Suppressor macrophage (primary cell): ENCODE measurements around the gene PARVB.
"Not testable (repeated sequence)": the region's sequence is repeated elsewhere in the genome, so short reads cannot be mapped to it uniquely, and the experiment has no call there.

Experiments used
- DNase-seq, 4 experiments: peaks; one replicate each; pipeline ENCODE4 v3.0.0-alpha.2; 2020 to 2022

The PARVB gene

GRCh38 chr22:44089717-44090570 is 65.8 kb downstream of the PARVB start:
- DNase-seq: no peak

- DNase-seq: no peak
Observed at GRCh38 chr22:44090571-44090905, 66.4 kb downstream of the PARVB start.

DNA sequence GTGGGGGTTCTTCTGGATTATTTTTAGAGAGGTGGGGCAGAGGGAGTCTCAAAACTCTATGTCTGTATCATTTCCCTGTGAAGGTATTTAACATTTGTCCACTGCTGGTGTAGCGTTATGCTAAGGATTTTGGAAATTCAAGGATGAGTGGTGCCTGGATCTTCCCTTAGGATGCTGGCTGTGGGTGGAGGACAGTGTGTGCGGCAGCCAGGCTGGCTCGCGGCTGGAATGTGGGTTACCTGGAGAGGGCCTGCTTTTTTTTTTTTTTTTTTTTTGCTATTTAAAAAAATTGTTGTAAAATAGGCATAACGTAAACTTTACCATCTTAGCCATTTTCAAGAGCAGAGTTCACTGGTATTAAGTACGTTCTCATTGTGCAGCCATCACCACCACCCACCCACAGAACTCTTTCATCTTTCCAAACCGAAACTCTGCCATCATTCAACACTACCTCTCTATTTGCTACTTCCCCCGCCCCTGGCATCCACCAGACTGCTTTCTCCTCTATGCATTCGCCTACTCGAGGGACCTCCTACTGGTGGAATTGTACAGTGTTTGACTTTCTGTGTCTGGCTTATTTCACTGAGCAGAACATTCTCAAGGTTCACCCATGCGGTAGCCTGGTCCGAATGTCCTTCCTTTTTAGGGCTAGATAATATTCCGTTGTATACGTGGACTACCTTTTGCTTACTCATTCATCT is 67.1 kb downstream of the PARVB start:
- peak in 3 of 4 experiments; percentile 19 to 21 (median 20) for DNase-seq

DNA sequence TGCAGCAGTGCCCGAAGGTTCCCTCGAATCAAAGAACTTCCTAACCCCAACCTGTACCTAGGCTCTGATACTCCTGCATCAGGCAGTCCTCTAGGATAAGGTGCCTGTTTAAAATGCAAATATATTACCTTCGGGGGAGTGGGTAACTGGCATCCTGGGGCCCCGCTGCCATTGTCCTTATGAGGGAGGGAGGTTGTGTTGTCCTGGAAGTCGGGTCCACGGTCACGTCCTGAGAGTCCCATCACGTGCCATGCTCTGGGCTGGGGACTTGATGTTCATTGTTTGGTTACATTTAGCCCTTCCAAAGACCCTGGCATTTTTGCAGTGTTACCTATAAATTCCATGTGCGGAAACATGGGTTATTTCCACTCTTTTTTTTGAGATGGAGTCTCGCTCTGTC is 67.6 kb downstream of the PARVB start:
- DNase-seq: no peak

DNA sequence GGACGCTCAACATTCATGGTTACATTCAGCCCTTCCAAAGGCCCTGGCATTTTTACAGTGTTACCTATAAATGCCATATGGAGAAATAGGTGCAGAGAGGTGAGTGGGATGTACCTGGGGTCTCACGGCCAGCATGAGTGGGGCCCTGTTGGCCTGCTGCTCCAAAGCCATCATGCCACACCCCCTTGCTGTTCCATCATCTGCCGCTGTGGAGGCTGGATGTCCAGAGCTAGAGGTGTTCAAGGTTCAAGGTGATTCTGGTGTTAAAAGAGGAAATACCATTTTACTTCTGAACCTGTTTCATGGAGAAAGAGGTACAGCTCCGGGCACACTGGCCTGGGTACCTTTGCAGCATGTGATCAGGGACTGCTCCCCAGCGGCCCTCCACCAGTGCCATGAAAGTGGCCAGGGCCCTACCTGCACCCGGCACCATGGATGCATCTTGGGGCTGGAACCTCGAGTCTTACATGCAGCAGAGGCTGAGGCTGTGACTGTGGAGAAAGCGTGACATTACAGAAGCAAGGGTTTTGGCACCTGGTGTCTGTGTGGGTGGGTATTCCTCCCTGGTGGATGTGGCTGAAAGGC is 68.6 kb downstream of the PARVB start:
- no peak for DNase-seq

- DNase-seq: no peak
Observed at GRCh38 chr22:44093791-44094190, 69.7 kb downstream of the PARVB start.

DNA sequence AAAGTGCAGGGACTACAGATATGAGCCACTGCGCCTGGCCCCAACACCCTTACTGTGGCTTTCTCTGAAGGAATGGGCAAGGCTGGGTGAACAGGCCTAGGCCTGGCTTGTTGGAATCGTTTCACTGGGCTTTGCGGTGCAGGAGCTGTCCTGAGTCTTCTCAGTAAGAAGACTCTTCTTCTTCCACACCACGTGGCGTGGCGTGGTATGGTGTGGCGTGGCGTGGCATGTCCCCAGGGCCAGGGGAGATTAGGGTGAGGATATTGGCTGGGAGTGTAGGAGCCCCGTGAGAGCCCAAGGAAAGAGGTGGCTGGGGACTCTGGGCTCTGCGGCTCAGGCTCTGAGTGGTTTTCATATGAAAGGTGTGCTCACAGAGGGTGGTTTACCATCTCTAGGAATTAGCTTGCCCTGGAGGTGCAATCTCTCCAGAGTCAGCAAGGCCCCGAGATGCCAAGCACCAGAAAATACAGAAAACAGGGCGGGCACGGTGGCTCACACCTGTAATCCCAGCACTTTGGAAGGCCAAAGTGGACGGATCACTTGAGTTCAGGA is 70.7 kb downstream of the PARVB start:
- DNase-seq: no peak

DNA sequence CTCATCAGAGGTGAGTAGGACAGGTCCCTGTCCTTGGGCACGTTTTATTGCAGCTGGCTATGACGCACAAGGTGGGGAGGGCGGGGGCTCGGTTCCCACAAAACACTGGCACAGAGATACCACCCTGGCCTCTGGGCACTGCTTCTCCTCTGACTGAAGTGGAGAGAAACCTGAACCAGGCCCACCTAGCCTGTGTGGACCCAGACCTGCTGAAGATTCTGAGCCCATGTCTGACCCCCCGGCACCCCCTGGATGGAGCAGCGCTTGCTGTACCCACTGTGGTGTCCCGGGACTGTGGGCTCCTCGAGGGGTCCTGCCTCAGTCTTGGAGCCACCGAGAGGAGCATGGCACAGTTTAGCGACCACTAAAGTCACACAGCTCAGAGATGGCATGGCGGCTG is 72.6 kb downstream of the PARVB start:
- no peak for DNase-seq

DNA sequence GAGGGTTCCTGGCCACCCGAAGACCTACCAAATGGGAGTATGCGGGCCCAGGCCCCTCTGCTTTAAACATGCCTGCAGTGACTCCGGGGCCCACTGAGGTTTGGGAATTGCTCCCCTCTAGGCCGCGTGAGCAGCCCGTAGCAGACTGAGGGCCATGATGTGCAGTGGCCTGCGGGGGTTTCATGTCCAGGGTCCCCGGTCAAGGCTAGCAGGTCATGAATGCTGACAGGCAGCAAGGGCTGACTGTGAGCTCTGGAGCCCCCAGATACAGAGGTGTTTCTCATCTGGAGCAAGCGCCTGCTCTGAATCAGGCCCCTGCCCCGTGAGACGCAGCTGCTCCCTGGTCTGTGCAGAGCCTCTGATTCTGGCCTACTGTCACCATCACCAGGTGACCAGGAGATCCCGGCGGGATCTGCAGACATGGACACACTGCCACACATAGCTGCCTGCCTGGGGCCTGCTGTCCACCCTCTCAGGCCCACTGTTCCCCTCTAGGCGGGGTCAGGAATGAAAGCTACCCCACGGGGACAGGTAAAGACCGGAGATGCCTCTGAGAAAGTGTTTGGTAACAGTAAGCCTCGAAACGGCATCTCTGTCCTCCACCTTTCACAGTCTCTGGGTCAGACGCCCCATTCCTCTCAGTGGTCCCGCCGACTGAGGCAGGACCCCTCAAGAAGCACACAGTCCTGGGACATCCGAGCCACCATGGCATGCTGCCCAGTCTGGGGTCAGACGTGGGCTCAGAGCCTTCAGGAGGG is 73.3 kb downstream of the PARVB start:
- no peak for DNase-seq

DNA sequence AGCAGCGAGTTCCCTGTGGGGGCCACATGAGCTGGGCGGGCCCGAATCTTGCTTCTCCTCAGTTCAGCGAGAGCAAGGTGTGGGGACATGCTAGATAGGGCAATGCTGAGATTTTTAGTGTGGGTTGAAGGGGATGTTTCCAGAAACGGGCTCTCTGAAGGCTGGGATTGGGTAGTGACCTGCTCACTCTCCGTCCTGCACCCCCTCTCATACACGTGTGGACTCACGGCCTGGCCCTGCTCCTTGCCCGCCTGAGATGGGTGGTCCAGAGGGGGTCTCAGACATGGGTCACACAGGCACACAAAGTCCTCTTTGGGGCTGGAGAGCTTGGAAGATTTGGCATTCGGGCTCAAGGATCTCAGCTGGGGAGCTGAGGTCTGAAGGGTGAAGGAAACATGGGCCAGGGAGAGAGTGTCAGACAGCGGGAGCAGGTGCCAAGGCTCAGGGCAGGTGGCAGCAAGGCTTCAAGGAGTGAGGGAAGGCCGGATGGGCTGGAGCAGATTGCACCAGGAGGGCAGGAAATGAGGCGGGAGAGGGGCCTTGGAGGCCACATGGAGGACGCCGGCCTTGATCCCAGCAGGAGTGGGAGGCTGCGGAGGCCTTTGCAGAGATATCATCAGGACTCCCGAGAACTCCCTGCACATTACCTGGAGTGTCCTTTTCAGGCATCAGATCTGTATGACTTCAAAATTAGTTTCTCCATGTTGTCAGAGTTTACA is 74.1 kb downstream of the PARVB start:
- DNase-seq: no peak

DNA sequence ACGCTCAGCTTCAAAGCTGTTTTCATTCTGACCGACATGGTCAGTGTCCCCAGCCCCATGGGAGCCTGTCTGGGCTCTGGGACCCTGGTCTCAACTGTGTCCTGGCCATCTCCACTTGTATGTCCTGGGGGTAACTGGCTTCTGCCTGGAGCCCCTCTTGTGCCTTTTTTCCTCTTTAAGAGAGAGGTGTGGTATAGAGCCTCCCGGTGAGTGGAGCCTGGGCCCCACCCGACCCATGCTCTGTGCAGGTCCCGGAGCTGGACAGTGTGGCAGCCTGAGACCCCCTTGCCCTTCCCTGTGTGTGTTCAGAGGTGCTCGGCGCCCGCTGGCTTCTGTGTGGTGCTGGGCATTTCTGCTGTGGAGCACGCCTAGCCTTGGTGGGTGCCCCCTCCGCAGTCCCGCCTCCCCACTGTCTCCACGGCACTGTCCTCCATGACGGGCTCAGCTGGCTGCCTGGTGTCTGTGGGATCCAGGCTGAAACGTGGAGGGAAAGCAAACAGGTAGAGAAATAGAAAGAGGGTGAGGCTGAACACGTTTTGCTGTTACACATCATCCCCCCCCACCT is 74.9 kb downstream of the PARVB start:
- no peak for DNase-seq

DNA sequence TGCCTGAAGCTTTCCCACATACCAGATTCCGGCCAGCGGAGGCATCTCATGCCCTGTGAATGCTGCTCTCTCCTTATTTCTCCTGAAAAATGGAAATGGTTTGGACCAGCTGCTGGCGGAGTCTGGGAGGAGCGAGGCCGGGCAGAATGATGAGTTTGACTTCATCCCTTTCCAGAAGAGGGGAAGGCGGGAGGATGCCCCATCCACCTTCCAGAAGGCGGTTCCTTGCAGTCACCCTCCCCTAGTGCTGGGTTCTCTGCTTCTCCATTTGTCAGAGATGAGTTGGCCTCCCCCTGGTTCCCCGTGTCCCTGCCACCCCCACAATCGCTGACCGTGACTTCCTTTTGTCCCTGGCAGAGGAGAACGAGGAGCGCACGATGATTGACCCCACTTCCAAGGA is 75.6 kb downstream of the PARVB start:
- no peak for DNase-seq

- DNase-seq: no peak
Observed at GRCh38 chr22:44100411-44100810, 76.3 kb downstream of the PARVB start.

- no peak for DNase-seq
Observed at GRCh38 chr22:44102121-44102520, 78.0 kb downstream of the PARVB start.

DNA sequence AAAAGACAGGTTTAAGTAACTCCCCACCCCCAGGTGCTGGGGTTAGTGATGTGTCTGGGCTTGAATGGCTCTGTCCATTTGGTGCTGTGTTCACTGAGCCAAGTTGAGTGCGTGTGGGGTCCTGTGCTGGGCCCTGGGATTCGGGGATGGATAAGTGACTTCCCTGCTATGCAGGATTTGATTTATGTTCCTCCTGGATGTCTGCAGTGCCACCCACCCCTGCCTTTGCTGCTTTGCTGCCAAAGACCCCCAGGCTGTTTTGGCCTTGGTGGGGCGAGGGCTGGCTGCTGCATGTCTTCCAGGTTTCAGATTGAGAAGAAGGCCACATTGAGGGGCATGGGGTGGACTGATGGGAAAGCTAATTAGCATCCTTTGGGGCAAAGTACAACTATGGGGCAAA is 78.8 kb downstream of the PARVB start:
- DNase-seq: no peak

DNA sequence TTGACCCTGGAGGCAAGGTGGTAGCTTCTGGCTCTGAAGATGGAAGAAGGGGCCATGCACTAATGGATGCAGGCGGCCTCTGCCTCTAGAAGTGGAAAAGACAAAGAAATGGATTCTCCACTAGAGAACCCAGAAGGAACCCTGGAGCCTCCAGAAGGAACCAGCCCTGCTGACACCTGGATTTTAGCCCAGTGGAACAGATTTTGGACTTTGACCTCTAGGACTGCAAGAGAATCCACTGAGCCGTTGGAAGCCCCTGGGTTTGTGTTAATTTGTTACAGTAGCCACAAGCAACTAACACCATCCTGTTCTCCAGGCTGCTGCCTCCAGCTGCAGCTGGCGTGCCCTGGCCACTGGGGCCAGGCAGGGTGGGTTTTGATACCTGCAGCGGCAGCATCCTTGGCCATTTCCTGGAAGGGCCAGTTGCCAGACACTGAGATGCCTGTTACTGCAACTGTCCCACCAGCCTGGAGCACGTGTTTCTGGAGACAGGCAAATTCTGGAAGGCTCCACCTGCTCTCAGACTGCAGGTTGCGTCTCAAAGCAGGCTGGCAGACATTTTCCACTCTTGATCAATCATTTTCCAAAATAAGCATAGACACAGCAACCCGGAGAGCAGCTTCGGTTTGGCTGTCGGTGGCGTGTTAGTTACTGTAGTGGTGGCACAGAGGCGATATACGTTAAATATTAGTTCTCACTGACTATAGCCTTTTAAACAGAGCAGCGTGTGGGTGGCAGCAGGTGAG is 79.8 kb downstream of the PARVB start:
- DNase-seq: no peak

- DNase-seq: no peak
Observed at GRCh38 chr22:44107340-44107739, 83.2 kb downstream of the PARVB start.

DNA sequence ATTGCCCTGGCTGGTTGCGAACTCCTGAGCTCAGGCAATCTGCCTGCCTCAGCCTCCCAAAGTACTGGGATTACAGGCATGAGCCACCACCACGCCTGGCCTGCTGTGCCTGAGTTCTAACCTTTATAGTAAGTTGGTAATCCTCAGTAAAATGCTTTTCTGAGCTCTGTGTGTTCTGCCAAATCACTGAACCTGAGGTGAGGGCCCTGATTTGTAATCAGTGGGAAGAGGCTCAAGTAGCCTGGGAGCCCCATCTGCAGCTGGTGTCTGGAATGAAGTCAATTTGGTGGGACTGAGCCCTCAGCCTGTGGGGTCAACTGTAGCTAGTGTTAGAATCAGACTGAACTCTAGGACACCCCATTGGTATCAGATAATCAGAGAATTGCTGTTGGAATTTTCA is 84.0 kb downstream of the PARVB start:
- DNase-seq: no peak

GRCh38 chr22:44108806-44109385 is 84.8 kb downstream of the PARVB start:
- no peak for DNase-seq

DNA sequence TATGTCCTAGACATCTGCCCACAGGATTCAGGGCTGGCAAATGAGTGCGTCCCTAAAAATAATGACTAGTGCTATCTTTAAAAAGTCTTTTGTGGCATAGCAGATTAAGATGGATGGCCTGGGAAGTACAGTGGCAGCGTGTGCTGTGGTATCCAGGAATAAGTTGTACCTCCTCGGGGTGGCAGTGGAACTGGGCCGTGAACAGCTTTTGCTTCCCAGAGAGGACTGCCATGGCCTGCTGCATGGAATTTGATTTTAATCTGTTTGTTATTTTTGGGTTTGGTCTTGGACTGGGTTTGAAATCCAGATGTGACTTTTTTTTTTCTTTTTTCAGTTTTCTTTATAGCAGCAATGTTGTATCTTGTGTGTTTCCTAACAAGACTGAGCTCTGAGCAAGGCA is 85.3 kb downstream of the PARVB start:
- no peak for DNase-seq

GRCh38 chr22:44110656-44111055 is 86.6 kb downstream of the PARVB start:
- not testable (repeated sequence) for DNase-seq
